VCaP (cell line): ENCODE results near the gene NR2F1.
A peak's percentile ranks its signal among the peaks of the same experiment; 100 is the strongest.

Source experiments
- H3K27ac ChIP-seq: fragments of 450-650 bp; 2 replicates; pipeline ENCODE4 v1.5.1; 2017
- CTCF ChIP-seq: fragments of 450-650 bp; conservative IDR thresholded peaks from 2 replicates; pipeline ENCODE4 v1.5.1; 2017; ENCODE audit warnings: mild to moderate bottlenecking, moderate library complexity

The NR2F1 gene

GRCh38 chr5:93575461-93576414 is 7.3 kb upstream of the NR2F1 start:
- H3K27ac ChIP-seq = no peak overlapping the region
- no peak for TF ChIP-seq CTCF

- H3K27ac ChIP-seq = no peak overlapping the region
- no peak for TF ChIP-seq CTCF
Measured at GRCh38 chr5:93576994-93577853, 5.8 kb upstream of the NR2F1 start.

GRCh38 chr5:93577854-93578812 is 4.9 kb upstream of the NR2F1 start:
- no peak for TF ChIP-seq CTCF
- no peak overlapping the region for H3K27ac ChIP-seq

GRCh38 chr5:93578813-93579691 is 4.0 kb upstream of the NR2F1 start:
- H3K27ac ChIP-seq = peak overlapping the region; percentile 52; the same call in 1 of the 2 replicates
- no peak for TF ChIP-seq CTCF

- no peak for TF ChIP-seq CTCF
- peak overlapping the region; percentile 52; the same call in 1 of the 2 replicates for H3K27ac ChIP-seq
Measured at GRCh38 chr5:93579692-93580062, 3.3 kb upstream of the NR2F1 start.

GRCh38 chr5:93580063-93580926 is 2.7 kb upstream of the NR2F1 start:
- peak overlapping the region; percentile 52; the same call in 1 of the 2 replicates for H3K27ac ChIP-seq
- TF ChIP-seq CTCF = no peak
